ENCODE measurements around the gene SLC25A22. TPM values are rescaled to one million over a fixed set of nuclear protein-coding genes. Genes with fewer than 3 reads are reported as not detected.

The SLC25A22 gene
- polyA plus RNA-seq, 6 donors from 2014 or later = 6.8 to 9.4 (median 7.2) TPM

DNA sequence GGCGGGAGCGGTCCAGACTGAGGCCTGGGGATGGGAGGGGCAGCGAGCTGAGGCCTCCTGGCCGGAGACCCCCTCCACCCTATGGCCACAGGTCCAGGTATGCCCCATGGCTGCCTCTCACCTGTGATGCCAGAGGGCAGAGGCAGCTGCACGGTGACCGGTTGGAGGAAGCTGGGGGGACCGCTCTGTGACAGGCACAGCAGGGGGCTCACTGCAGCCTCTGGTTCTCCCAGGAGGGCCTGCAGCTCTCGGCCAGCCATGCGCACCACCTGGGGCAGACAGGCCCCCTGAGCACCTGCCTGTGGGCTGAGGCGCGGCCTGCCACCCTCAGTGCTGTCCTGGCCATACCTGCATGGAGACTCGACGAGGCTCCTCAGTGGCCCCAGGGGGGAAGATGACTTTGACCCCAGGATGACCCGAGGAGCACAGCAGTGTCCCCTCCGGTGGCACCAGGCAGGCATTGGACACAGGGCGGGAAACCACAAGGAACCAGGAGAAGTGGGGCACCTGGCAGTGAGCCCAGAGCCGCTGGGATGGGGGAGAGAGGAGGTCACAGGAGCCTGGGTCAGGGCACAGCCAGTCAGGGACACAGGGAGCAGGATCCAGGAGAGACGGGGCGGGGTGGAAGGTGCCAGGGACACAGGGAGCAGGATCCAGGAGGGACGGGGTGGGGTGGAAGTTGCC is 3.2 kb upstream of the SLC25A22 start:
- H3K4me1 Mint-ChIP-seq = peaks cover 9 to 16% (median 12%) of the 10 kb centered on the region in 3 donors
- peak overlapping the region in 1 of 8 donors; percentile 22 for H3K4me3 Mint-ChIP-seq
- H3K27me3 Mint-ChIP-seq = no peaks in the 10 kb centered on the region
- H3K27ac Mint-ChIP-seq = no peak overlapping the region
- no peaks in the 10 kb centered on the region for H3K36me3 Mint-ChIP-seq
- DNase-seq (no peak), ATAC-seq (ENCODE audit: low read depth in 2 of 2) (no peak)
- H3K9me3 Mint-ChIP-seq = no peaks in the 10 kb centered on the region

DNA sequence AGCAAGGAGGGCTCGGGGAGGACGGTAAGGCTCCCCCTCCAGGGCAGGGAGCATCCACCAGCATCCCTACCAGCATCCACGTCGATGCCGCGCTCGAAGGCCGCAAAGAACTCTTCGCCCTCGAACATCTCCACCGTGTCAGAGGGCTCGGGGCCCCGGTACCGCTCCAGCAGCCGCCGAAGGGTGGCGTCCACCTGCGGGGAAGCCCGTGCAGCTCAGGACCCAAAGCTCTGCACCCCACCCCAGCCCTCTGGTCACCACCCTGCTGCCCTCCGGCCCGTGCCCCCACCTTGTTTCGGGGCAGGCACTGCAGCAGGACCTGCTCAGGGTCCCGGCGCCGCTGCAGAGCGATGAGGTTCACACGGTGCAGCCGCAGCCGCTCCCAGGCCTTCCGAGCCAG is 2.4 kb upstream of the SLC25A22 start:
- Mint-ChIP-seq H3K4me1 (peaks cover 13 to 18% (median 16%) of the 10 kb centered on the region in 3 donors), H3K27ac (no peak overlapping the region), H3K9me3 (no peaks in the 10 kb centered on the region), H3K36me3 (no peaks in the 10 kb centered on the region), H3K4me3 (peak overlapping the region in 2 of 8 donors; percentile 12 to 96), H3K27me3 (no peaks in the 10 kb centered on the region)
- ATAC-seq (ENCODE audit: low read depth in 2 of 2) (no peak), DNase-seq (no peak)

DNA sequence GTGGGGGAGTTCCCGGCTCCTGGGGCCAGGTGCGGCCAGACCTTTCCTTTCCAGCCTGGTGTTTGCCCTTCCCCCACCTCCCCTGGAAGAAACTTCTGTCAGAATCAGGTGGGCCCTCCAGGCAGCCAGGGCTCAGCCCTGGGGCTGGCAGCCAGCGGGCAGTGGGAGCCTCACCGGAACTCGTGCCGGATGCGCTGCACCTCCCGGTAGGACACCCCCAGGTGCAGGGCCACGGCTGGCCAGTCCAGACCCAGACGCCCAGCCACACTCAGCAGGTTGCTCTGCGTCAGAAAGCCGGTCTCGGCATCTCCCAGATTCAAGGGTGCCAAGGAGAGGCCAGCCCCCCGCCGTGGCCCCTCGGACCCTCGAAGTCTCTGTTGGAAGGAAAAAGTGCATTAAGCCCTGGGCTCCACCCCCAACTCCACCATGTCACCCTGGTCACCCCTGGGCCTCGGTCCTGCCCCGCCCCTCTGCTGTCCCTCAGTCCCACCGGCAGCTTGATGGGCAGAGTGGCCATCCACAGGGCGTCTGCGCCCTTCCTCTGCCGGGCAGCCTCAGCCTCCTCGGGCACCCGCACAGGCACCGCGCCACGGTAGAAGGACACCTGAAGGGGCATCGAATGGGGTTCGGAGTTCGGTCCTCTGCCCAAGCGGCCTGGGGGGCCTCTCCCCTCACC is 1.7 kb upstream of the SLC25A22 start:
- no peak for ATAC-seq (ENCODE audit: low read depth in 2 of 2)
- Mint-ChIP-seq H3K36me3 (no peaks in the 10 kb centered on the region), H3K27ac (no peak overlapping the region), H3K27me3 (no peaks in the 10 kb centered on the region), H3K4me1 (peaks cover 13 to 19% (median 16%) of the 10 kb centered on the region in 3 donors), H3K9me3 (no peaks in the 10 kb centered on the region), H3K4me3 (peak overlapping the region in 2 of 8 donors; percentile 12 to 96)
- DNase-seq = no peak

DNA sequence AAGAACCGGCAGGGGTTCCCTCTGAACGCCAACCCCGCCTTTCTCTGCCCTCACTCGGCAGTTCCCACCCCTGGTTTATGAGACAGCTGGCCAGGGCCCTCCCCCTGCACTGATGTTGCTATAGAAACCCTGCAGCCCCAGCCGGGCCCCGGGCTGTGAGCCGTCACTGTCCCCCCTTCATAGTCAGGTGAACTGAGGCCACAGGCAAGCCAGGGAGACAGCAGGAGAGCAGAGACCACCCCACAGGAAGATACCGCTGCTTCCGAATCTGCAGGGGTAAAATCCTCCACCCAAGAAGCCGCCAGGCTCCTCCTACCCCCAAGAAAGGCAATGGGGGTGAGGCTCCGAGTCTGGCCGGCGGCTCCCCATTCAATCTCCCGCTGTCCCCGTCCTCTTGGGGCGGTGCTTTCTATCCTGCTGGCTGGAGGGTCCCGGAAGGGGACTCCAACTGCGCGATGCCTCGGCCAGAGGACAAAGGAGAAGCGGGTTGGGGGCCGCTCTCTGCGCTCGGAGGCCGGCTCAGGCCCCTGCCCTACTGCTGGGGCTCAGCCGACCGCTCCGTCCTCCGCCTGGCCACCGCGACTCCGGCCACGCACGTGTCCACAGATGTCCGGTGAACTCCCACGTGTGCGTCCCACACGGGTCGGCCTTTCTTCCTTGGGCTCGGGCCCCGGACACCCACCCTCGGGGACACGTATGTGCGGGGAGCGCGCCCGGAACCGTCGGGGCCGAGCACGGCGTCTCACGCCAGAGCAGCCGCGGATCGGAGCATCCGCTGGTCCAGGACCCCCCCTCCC is 587 bp downstream of the SLC25A22 start:
- H3K36me3 Mint-ChIP-seq = no peaks in the 10 kb centered on the region
- peak overlapping the region; percentile 86 to 98 (median 96) for H3K4me3 Mint-ChIP-seq
- DNase-seq (peak; percentile 79), ATAC-seq (ENCODE audit: low read depth in 2 of 2) (peak; percentile 58 to 62)
- H3K4me1 Mint-ChIP-seq = peaks cover 8 to 17% (median 13%) of the 10 kb centered on the region in 3 donors
- no peaks in the 10 kb centered on the region for H3K9me3 Mint-ChIP-seq
- peak overlapping the region; percentile 84 to 98 (median 94) for H3K27ac Mint-ChIP-seq
- no peaks in the 10 kb centered on the region for H3K27me3 Mint-ChIP-seq

DNA sequence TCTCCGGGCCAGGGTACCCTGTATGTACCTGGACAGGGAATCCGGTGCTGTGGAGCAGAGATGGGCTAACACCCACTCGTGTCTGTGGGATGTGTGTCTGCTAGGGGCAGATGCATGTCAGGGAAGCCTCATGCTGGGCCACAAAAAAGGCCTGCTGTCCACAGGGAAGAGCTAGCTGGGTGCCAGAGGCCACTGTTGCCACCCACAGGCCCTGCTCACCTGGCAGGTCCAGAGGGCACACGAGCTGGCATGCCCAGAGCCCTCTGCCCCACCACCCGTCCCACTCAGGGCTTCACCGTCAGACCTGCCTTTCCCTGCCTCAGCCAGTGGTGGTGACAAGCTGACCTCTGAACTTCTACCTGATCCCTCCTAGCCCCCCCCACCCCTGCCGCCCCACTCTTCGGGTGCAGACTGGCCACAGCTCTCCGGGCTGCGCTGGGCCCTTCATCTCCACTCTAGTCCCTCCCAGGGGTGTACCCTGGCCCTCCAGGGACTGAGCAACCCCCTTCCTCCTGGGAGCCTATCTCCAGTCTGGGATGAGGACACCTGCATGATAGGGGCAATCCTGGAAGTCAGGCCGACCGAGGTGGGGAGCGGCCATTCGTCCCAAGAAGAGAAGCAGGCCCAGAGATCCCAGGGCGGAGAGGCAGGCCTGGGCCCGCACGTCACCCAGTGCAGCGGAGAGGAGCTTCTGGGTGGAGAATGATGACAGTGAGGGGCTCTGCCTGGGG is 1.4 kb downstream of the SLC25A22 start:
- peak overlapping the region; percentile 84 to 98 (median 94) for H3K27ac Mint-ChIP-seq
- H3K4me1 Mint-ChIP-seq = peaks cover 8 to 17% (median 13%) of the 10 kb centered on the region in 3 donors
- H3K36me3 Mint-ChIP-seq = no peaks in the 10 kb centered on the region
- DNase-seq = no peak
- H3K27me3 Mint-ChIP-seq = no peaks in the 10 kb centered on the region
- H3K9me3 Mint-ChIP-seq = no peaks in the 10 kb centered on the region
- ATAC-seq (ENCODE audit: low read depth in 2 of 2) = no peak
- H3K4me3 Mint-ChIP-seq = peak overlapping the region; percentile 86 to 98 (median 96)

DNA sequence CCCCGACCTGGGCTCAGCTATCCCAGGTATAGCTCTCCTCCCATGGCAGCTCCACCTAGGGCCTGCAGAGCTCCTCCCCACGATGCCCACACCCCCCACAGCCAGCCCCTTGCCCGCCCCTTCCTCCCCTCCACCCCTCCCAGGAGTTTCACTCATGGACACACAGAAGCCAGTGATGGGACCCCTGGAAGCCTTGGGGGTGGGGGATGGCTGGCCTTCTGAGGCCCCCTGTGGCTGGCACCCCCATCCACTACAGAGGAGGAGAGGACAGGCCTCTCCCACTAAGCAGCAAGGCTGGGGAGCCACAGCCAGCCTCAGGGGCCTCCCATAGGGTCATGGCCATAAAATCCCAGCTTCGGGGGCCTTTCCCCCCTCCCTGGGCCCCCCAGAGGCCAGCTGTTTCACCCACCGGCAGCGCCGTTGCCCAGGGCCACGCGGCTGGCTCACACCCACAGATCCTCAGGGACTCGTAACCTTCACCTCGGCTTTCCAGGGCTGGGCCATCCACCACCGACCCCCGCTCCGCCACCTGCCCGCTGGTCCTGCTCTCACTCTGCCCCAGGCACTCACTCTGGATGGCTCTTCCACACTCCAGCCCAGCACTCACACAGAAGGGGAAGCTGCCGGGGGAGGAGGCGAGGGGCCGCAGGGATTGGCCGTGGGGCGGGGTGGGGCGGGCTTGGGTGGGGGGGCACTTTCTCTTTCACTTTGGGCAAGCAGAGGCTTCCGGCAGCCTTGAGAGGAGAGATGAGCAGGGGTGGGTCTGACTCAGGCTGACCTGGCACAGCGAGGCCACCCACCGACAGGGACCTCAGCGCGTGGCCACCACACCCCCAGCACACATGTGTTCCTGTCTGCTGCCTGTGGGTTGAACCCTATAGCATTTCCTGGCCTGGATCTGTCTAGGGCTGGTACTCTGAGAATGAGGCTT is 2.2 kb downstream of the SLC25A22 start:
- Mint-ChIP-seq H3K9me3 (no peaks in the 10 kb centered on the region), H3K4me3 (peak overlapping the region; percentile 86 to 98 (median 96)), H3K27me3 (no peaks in the 10 kb centered on the region), H3K4me1 (peaks cover 8 to 17% (median 13%) of the 10 kb centered on the region in 3 donors), H3K36me3 (no peaks in the 10 kb centered on the region), H3K27ac (peak overlapping the region; percentile 76 to 98 (median 94))
- DNase-seq (peak; percentile 76), ATAC-seq (ENCODE audit: low read depth in 2 of 2) (peak; percentile 46 to 52)

DNA sequence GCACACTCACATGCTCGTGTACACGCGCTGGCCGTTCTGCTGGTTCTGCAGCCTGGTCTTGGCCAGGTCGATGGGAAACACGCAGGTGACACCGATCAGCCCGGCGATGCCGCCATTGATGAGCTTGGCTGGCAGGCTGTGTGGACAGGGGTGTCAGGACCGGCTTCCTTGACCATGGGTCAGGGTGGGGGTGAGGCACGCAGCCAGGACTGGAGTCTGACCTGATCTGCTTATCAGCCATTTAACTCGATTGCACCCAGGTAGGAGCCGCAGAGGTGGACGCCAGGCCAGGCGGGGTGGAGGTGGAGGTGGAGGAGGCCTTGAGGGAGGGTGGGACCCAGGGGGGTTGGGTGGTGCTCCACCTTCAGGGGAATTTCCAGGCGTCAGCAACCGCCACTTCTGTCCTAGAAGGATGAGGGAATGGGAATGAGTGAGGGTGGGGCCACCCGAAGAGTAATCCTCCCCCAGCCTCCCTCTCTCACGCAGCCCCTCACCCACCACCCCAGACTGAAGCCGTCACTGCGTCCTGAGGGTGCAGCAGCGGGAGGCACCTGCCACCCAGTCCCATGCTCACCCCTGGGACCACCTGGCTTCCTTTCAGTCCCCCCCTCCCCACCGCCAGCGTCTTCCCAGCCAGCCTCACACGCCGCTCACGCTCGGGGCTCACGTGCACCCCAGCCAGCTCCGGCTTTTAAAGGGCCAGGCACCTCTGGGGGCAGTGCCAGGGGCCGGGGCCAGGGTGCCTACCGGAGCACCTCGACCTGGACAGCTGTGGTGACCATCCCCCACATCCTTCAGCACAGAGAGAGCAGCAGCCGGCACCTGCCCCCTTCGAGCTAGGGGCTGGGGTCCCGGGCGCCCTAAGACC is 3.1 kb downstream of the SLC25A22 start:
- H3K36me3 Mint-ChIP-seq = no peaks in the 10 kb centered on the region
- peak overlapping the region in 1 of 6 donors; percentile 30 for H3K27ac Mint-ChIP-seq
- H3K27me3 Mint-ChIP-seq = no peaks in the 10 kb centered on the region
- ATAC-seq (ENCODE audit: low read depth in 2 of 2) (no peak), DNase-seq (no peak)
- peaks cover 8 to 17% (median 13%) of the 10 kb centered on the region in 3 donors for H3K4me1 Mint-ChIP-seq
- no peaks in the 10 kb centered on the region for H3K9me3 Mint-ChIP-seq
- H3K4me3 Mint-ChIP-seq = peak overlapping the region; percentile 15 to 98 (median 96)

DNA sequence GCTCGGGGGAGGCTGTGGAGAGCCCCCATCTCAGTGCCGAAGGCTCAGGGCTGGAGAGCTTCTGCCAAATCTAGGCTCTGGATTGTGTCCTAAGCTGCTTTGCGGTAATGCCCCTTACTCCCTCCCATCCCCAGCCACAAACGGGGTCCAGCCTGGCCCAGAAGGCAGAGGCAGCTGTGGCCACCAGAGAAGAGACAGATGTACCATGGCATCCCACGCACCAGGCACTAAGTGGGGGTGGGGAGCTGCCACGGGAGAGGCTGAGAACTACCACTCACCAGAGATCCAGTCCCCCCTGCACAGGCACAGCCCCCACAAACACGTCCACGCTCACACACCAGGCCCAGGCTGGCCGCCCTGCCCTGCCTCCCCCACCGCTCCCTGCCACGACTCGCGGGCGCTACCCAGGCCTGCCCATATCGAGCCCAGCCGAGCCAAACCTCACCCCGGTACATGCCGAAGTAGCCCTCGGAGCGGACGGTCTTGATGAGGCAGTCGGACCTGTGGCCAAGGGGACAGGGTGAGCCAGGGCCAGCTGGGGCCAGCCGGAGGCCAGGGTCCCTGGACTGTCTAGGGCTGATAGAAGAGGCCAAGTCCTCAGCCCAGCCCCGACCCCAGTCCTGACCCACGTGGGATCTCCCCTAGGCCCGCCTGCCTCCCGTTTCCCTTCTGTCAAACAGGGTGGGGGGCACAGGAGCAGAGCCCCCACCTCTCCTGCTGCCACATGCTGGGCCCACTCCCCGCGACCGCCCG is 3.9 kb downstream of the SLC25A22 start:
- H3K27ac Mint-ChIP-seq = peak overlapping the region in 1 of 6 donors; percentile 47
- no peak for ATAC-seq (ENCODE audit: low read depth in 2 of 2)
- no peaks in the 10 kb centered on the region for H3K36me3 Mint-ChIP-seq
- peaks cover 8 to 17% (median 13%) of the 10 kb centered on the region in 3 donors for H3K4me1 Mint-ChIP-seq
- no peak for DNase-seq
- no peaks in the 10 kb centered on the region for H3K9me3 Mint-ChIP-seq
- H3K27me3 Mint-ChIP-seq = no peaks in the 10 kb centered on the region
- H3K4me3 Mint-ChIP-seq = peak overlapping the region in 6 of 8 donors; percentile 5 to 70 (median 57)

DNA sequence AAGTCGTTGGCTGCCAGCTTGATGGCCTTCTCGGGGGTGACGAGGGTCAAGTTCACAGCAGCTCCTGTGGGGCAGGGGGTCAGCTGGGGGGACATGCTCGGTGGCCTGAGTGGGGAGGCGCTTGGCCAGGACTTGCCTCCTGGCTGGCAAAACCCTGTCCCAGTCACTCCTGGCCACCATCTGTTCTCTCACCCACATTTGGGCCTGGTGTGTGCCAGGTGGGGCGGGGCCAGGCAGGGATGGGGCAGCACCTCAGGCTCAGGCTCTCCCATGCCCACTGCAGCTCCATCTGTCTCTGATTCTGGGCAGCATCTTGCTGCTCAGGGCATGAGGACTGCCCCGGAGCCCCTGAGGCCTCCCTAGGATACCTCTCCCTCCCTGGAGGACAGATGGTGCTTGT is 4.5 kb downstream of the SLC25A22 start:
- H3K27ac Mint-ChIP-seq = peak overlapping the region in 1 of 6 donors; percentile 47
- DNase-seq (no peak), ATAC-seq (ENCODE audit: low read depth in 2 of 2) (no peak)
- no peaks in the 10 kb centered on the region for H3K27me3 Mint-ChIP-seq
- no peaks in the 10 kb centered on the region for H3K9me3 Mint-ChIP-seq
- H3K4me3 Mint-ChIP-seq = peak overlapping the region in 6 of 8 donors; percentile 29 to 64 (median 57)
- H3K36me3 Mint-ChIP-seq = no peaks in the 10 kb centered on the region
- H3K4me1 Mint-ChIP-seq = peaks cover 8 to 17% (median 13%) of the 10 kb centered on the region in 3 donors

DNA sequence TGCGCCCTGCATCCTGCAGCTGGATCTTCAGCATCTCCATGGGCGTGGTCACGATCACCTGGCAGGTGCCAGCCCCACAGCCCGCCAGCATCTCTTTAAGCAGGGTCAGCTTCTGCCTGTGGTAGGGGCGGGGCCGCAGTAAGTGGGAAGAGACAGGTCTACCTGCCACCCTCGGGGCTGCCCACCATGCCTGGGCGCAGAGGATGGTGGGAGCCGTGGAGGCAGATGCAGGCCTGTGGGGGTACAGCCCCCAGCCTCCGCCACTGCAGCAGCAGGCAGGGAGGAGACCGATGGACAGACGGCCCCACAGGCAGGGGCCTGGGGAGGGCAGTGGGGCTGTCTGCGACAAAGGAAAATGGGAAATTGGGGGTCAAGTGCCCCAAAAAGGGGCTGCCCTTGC is 5.2 kb downstream of the SLC25A22 start:
- H3K4me1 Mint-ChIP-seq = peaks cover 13 to 19% (median 14%) of the 10 kb centered on the region in 3 donors
- no peaks in the 10 kb centered on the region for H3K27me3 Mint-ChIP-seq
- no peak for DNase-seq
- H3K36me3 Mint-ChIP-seq = no peaks in the 10 kb centered on the region
- ATAC-seq (ENCODE audit: low read depth in 2 of 2) = no peak
- H3K4me3 Mint-ChIP-seq = peak overlapping the region in 2 of 8 donors; percentile 1 to 51
- no peak overlapping the region for H3K27ac Mint-ChIP-seq
- no peaks in the 10 kb centered on the region for H3K9me3 Mint-ChIP-seq

DNA sequence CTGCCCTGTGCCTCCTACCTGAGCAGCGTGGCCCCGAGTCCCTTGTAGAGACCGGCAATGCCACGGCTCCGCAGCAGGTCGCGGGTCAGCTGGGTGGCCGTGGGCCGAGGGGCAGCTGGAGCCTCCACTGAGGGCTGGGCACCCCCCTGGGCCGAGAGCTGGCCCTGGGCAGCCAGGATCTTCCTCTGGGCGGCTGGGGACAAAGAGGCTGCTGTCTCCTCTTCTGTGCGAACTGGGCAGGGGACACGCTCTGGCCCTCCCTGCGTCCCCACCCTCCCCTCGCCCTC is 5.6 kb downstream of the SLC25A22 start:
- DNase-seq (no peak), ATAC-seq (ENCODE audit: low read depth in 2 of 2) (no peak)
- Mint-ChIP-seq H3K9me3 (no peaks in the 10 kb centered on the region), H3K4me1 (peaks cover 13 to 20% (median 16%) of the 10 kb centered on the region in 3 donors), H3K27me3 (no peaks in the 10 kb centered on the region), H3K27ac (no peak overlapping the region), H3K4me3 (no peak overlapping the region), H3K36me3 (no peaks in the 10 kb centered on the region)
